SJCRH30 (cell line): Measurements from ENCODE around the gene CGN. TPM values are rescaled to one million over a fixed set of nuclear protein-coding genes. Genes with fewer than 3 reads are reported as not detected.

Experiments
- DNase-seq, 2 experiments: peaks; one replicate each; pipeline ENCODE4 v3.0.0-alpha.2; 2015 to 2020
- H3K27ac ChIP-seq: fragments of 250-450 bp; sonication (Bioruptor Pico); 2 replicates; pipeline ENCODE4 v1.5.1; 2020; ENCODE audit warnings: mild to moderate bottlenecking, moderate library complexity
- H3K27me3 ChIP-seq: fragments of 250-450 bp; sonication (Bioruptor Pico); 2 replicates; pipeline ENCODE4 v1.5.1; 2020; ENCODE audit warnings: mild to moderate bottlenecking, moderate library complexity
- H3K36me3 ChIP-seq: fragments of 250-450 bp; sonication (Bioruptor Pico); 2 replicates; pipeline ENCODE4 v1.5.1; 2020; ENCODE audit warnings: mild to moderate bottlenecking, moderate library complexity
- H3K4me1 ChIP-seq: fragments of 250-450 bp; sonication (Bioruptor Pico); 2 replicates; pipeline ENCODE4 v1.5.1; 2020; ENCODE audit warnings: mild to moderate bottlenecking, moderate library complexity
- H3K4me3 ChIP-seq: fragments of 250-450 bp; sonication (Bioruptor Pico); 2 replicates; pipeline ENCODE4 v1.5.1; 2020; ENCODE audit warnings: mild to moderate bottlenecking, moderate library complexity
- H3K9me3 ChIP-seq: fragments of 250-450 bp; sonication (Bioruptor Pico); replicated peaks from 2 replicates; pipeline ENCODE4 v1.5.1; 2020; ENCODE audit warnings: mild to moderate bottlenecking, moderate library complexity
- total RNA-seq: library from RNA; depleted of rRNA; stranded (reverse); fragments of >200 nt; shearing (Covaris generic); gene quantifications from 2 replicates; pipeline ENCODE4 v1.2.3, GENCODE V29; 2014

CGN gene
- total RNA-seq, 1 experiment from 2014 or later: 1.2 TPM

GRCh38 chr1:151485685-151486255 is 25.4 kb upstream of the CGN start:
- Histone ChIP-seq H3K4me1 (no peaks in the 10 kb centered on the region), H3K27ac (no peak overlapping the region), H3K27me3 (no peaks in the 10 kb centered on the region), H3K9me3 (no peaks in the 10 kb centered on the region), H3K36me3 (no peaks in the 10 kb centered on the region), H3K4me3 (no peak overlapping the region)
- DNase-seq: no peak

GRCh38 chr1:151486557-151486956 is 24.6 kb upstream of the CGN start:
- DNase-seq: no peak
- no peaks in the 10 kb centered on the region for H3K27me3 ChIP-seq
- H3K9me3 ChIP-seq: no peaks in the 10 kb centered on the region
- no peak overlapping the region for H3K27ac ChIP-seq
- H3K4me1 ChIP-seq: no peaks in the 10 kb centered on the region
- no peak overlapping the region for H3K4me3 ChIP-seq
- no peaks in the 10 kb centered on the region for H3K36me3 ChIP-seq

- no peak overlapping the region for H3K27ac ChIP-seq
- no peaks in the 10 kb centered on the region for H3K36me3 ChIP-seq
- no peak for DNase-seq
- H3K27me3 ChIP-seq: no peaks in the 10 kb centered on the region
- H3K9me3 ChIP-seq: no peaks in the 10 kb centered on the region
- H3K4me1 ChIP-seq: peaks cover 17% of the 10 kb centered on the region
- no peak overlapping the region for H3K4me3 ChIP-seq
Measured at GRCh38 chr1:151491641-151492040, 19.5 kb upstream of the CGN start.

- no peaks in the 10 kb centered on the region for H3K9me3 ChIP-seq
- no peaks in the 10 kb centered on the region for H3K36me3 ChIP-seq
- H3K4me1 ChIP-seq: peaks cover 17% of the 10 kb centered on the region
- H3K27me3 ChIP-seq: no peaks in the 10 kb centered on the region
- H3K27ac ChIP-seq: no peak overlapping the region
- no peak for DNase-seq
- no peak overlapping the region for H3K4me3 ChIP-seq
Measured at GRCh38 chr1:151492120-151492519, 19.1 kb upstream of the CGN start.

GRCh38 chr1:151493042-151493441 is 18.1 kb upstream of the CGN start:
- DNase-seq: no peak
- Histone ChIP-seq H3K4me1 (peaks cover 17% of the 10 kb centered on the region), H3K9me3 (no peaks in the 10 kb centered on the region), H3K27me3 (no peaks in the 10 kb centered on the region), H3K27ac (no peak overlapping the region), H3K4me3 (no peak overlapping the region), H3K36me3 (no peaks in the 10 kb centered on the region)

- DNase-seq: peak; percentile 81 to 90
- Histone ChIP-seq H3K4me3 (no peak overlapping the region), H3K9me3 (no peaks in the 10 kb centered on the region), H3K36me3 (no peaks in the 10 kb centered on the region), H3K27me3 (no peaks in the 10 kb centered on the region), H3K27ac (peak overlapping the region; percentile 88), H3K4me1 (peaks cover 17% of the 10 kb centered on the region)
Measured at GRCh38 chr1:151494741-151495281, 16.4 kb upstream of the CGN start.

GRCh38 chr1:151495316-151495715 is 15.9 kb upstream of the CGN start:
- Histone ChIP-seq H3K27ac (peak overlapping the region; percentile 88), H3K4me1 (peaks cover 17% of the 10 kb centered on the region), H3K27me3 (no peaks in the 10 kb centered on the region), H3K36me3 (no peaks in the 10 kb centered on the region), H3K9me3 (no peaks in the 10 kb centered on the region), H3K4me3 (no peak overlapping the region)
- DNase-seq: peak in 1 of 2 experiments; percentile 62

GRCh38 chr1:151499365-151499764 is 11.8 kb upstream of the CGN start:
- Histone ChIP-seq H3K4me3 (no peak overlapping the region), H3K9me3 (no peaks in the 10 kb centered on the region), H3K4me1 (peaks cover 14% of the 10 kb centered on the region), H3K27ac (no peak overlapping the region), H3K27me3 (no peaks in the 10 kb centered on the region), H3K36me3 (no peaks in the 10 kb centered on the region)
- DNase-seq: no peak

GRCh38 chr1:151499930-151500329 is 11.3 kb upstream of the CGN start:
- no peaks in the 10 kb centered on the region for H3K27me3 ChIP-seq
- H3K4me3 ChIP-seq: no peak overlapping the region
- DNase-seq: no peak
- no peaks in the 10 kb centered on the region for H3K36me3 ChIP-seq
- H3K27ac ChIP-seq: no peak overlapping the region
- no peaks in the 10 kb centered on the region for H3K9me3 ChIP-seq
- peaks cover 12% of the 10 kb centered on the region for H3K4me1 ChIP-seq

- no peak for DNase-seq
- Histone ChIP-seq H3K36me3 (no peaks in the 10 kb centered on the region), H3K27me3 (no peaks in the 10 kb centered on the region), H3K9me3 (no peaks in the 10 kb centered on the region), H3K4me1 (no peaks in the 10 kb centered on the region), H3K27ac (no peak overlapping the region), H3K4me3 (no peak overlapping the region)
Measured at GRCh38 chr1:151501474-151501873, 9.7 kb upstream of the CGN start.

- no peak overlapping the region for H3K27ac ChIP-seq
- no peaks in the 10 kb centered on the region for H3K36me3 ChIP-seq
- no peak overlapping the region for H3K4me3 ChIP-seq
- DNase-seq: no peak
- no peaks in the 10 kb centered on the region for H3K9me3 ChIP-seq
- no peaks in the 10 kb centered on the region for H3K27me3 ChIP-seq
- H3K4me1 ChIP-seq: no peaks in the 10 kb centered on the region
Measured at GRCh38 chr1:151502035-151502700, 9.0 kb upstream of the CGN start.

- H3K4me3 ChIP-seq: no peak overlapping the region
- H3K9me3 ChIP-seq: no peaks in the 10 kb centered on the region
- H3K27me3 ChIP-seq: no peaks in the 10 kb centered on the region
- no peaks in the 10 kb centered on the region for H3K36me3 ChIP-seq
- no peaks in the 10 kb centered on the region for H3K4me1 ChIP-seq
- DNase-seq: no peak
- H3K27ac ChIP-seq: no peak overlapping the region
Measured at GRCh38 chr1:151502859-151503780, 8.1 kb upstream of the CGN start.

- no peak overlapping the region for H3K27ac ChIP-seq
- H3K4me1 ChIP-seq: no peaks in the 10 kb centered on the region
- no peaks in the 10 kb centered on the region for H3K36me3 ChIP-seq
- no peaks in the 10 kb centered on the region for H3K9me3 ChIP-seq
- no peaks in the 10 kb centered on the region for H3K27me3 ChIP-seq
- no peak overlapping the region for H3K4me3 ChIP-seq
- DNase-seq: no peak
Measured at GRCh38 chr1:151504252-151504651, 6.9 kb upstream of the CGN start.

- no peaks in the 10 kb centered on the region for H3K9me3 ChIP-seq
- no peak for DNase-seq
- H3K4me3 ChIP-seq: no peak overlapping the region
- H3K27me3 ChIP-seq: no peaks in the 10 kb centered on the region
- no peaks in the 10 kb centered on the region for H3K36me3 ChIP-seq
- no peak overlapping the region for H3K27ac ChIP-seq
- no peaks in the 10 kb centered on the region for H3K4me1 ChIP-seq
Measured at GRCh38 chr1:151504759-151505158, 6.4 kb upstream of the CGN start.

GRCh38 chr1:151508833-151509232 is 2.4 kb upstream of the CGN start:
- H3K9me3 ChIP-seq: no peaks in the 10 kb centered on the region
- peaks cover 11% of the 10 kb centered on the region for H3K4me1 ChIP-seq
- H3K27ac ChIP-seq: no peak overlapping the region
- H3K4me3 ChIP-seq: no peak overlapping the region
- DNase-seq: peak; percentile 14 to 30
- H3K27me3 ChIP-seq: no peaks in the 10 kb centered on the region
- H3K36me3 ChIP-seq: no peaks in the 10 kb centered on the region
